NB4 (cell line): ENCODE data around the gene TBL2.

Experiments
- DNase-seq: peaks from one replicate; pipeline ENCODE4 v3.0.0; 2010; ENCODE audit warnings: low read depth
- H3K4me3 ChIP-seq: one replicate; pipeline ENCODE4 v1.5.1; 2011; ENCODE audit warnings: mild to moderate bottlenecking, low read depth, low read length, moderate library complexity
- MYC ChIP-seq: IDR thresholded peaks from 2 replicates; pipeline ENCODE4 v1.6.1; 2011; ENCODE audit warnings: low read depth, low read length
- POLR2A ChIP-seq: IDR thresholded peaks from 2 replicates; pipeline ENCODE4 v1.6.1; 2011; ENCODE audit warnings: mild to moderate bottlenecking; ENCODE audit not compliant: insufficient read length; ENCODE audit errors: extremely low read depth
- TF ChIP-seq, protein P1 (sequence below): IDR thresholded peaks from one replicate; pipeline ENCODE4 v1.5.1; 2012; ENCODE audit warnings: low read depth, low read length
- TF ChIP-seq, protein P2 (sequence below): IDR thresholded peaks from 2 replicates; pipeline ENCODE4 v1.6.1; 2011; ENCODE audit warnings: low read depth, low read length

The TBL2 gene

DNA sequence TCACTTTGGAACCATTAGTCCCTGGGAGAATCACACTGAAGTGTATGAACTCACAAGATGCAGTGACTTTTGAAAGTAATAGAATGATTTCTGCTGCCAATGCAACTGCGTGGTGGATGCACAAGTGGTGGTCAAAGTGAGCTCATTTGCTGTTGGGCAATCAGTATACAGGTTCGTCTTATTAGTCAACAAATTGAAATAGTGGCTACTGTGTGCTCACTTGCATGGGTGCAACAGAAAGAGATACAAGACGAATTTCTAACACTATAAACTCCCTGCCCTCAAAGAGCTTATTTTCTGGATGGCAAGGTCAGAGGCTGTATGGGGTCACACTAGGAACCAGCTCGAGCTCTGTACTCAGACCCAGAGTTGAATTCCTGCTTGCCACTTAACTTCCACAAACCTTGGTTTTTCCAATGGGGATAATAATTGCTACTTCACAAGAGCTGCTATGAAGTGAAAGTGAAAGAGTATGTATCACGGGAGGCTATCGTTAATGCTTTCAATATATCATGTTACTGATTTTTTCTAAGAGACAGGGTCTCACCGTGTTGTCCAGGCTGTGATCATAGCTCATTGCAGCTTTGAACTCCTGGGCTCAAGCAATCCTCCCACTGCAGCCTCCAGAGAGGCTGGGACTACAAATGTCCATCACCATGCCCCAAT is 12.6 kb downstream of the TBL2 start:
- TF ChIP-seq, protein P1, sequence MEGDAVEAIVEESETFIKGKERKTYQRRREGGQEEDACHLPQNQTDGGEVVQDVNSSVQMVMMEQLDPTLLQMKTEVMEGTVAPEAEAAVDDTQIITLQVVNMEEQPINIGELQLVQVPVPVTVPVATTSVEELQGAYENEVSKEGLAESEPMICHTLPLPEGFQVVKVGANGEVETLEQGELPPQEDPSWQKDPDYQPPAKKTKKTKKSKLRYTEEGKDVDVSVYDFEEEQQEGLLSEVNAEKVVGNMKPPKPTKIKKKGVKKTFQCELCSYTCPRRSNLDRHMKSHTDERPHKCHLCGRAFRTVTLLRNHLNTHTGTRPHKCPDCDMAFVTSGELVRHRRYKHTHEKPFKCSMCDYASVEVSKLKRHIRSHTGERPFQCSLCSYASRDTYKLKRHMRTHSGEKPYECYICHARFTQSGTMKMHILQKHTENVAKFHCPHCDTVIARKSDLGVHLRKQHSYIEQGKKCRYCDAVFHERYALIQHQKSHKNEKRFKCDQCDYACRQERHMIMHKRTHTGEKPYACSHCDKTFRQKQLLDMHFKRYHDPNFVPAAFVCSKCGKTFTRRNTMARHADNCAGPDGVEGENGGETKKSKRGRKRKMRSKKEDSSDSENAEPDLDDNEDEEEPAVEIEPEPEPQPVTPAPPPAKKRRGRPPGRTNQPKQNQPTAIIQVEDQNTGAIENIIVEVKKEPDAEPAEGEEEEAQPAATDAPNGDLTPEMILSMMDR: no peak
- no peak for TF ChIP-seq MYC
- no peak for TF ChIP-seq POLR2A
- TF ChIP-seq, protein P2, sequence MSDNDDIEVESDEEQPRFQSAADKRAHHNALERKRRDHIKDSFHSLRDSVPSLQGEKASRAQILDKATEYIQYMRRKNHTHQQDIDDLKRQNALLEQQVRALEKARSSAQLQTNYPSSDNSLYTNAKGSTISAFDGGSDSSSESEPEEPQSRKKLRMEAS: no peak
- peak; percentile 44 for DNase-seq
- H3K4me3 ChIP-seq: no peak overlapping the region

DNA sequence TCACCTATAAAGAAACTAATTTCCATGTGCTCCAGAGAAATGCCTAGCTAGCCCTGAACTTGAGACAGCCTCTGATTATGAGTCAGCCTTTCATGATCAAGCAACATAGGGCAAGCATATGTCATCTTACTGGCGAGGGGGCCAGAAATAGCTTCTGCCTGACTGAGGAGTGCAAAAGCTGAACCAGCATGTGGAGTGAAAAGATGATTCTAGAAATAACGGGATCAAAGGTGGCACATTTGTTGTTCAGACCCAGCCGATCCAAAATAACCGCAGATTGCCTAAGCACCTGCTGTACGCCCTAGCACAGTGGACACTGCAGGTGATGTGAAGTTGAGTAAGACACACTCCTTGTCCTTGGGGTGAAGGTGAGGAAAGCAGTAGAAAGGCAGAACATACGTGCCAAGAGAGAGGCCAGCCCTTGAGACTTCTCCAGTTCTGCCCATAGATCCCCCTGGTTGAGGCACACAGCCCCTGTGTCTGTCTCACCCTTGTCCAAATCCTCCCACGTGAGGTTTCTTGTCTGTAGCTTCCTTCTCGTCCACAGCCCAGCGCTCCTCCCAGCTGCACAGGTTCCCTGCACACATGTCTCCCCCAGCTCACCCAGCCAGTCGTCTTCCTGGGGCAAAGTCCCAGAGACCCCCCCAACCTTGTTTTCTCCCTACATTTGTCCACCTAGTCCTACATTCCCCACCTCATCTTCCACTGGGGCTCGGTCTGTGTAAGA is 18.1 kb downstream of the TBL2 start:
- no peak overlapping the region for H3K4me3 ChIP-seq
- TF ChIP-seq, protein P2: peak; percentile 73; the same call in 1 of the 2 replicates
- TF ChIP-seq, protein P1: no peak
- no peak for TF ChIP-seq POLR2A
- TF ChIP-seq MYC: peak; percentile 74
- DNase-seq: peak; percentile 79

DNA sequence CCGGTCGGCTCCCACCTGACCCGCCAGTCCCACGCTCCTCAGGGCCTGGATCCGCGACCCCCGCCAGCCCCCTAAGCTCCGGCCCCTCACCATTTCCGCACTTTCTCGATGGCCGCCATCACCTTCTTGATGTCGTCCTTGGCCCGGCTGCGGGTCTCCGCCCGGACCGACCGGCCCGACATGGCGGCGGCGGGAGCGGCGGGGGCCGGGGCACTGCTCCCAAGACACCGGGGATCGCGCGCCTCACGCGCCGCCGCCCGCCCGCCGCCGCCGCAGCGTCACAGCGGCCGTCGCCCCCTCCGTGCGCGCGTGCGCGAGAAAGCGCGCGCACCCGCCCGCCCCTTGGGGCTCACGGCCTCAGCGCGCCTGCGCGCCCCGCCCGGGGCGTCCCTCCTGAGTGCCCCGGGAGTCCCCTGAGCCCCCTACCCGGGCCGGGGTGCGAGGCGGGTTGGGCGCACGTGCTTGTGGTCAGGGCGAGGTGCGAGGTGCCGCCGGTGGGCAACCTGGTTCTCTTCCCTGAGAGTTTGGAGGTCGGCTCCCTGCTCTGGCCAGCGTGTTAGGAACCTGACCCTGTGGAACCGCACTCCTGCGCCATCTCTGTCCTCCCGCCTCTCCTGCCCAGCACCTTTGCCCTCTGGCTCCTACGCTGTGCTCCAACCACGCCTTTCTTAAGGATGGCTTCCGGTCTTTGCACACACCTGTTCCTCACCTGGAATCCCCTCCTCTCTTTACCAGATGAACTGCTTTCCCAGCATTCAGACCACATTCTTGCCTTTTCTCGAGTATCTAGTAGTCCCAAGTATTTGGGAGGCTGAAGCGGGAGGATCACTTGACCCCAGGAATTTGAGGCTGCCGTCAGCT is 20.8 kb downstream of the TBL2 start, which contains the start of gene BCL7B:
TSS of gene BCL7B (minus strand) at position 294 of the 861 bp plus-strand sequence. CDS start at position 182, 112 bp downstream.
- peak within 1 kb of the TSS; percentile 96 for H3K4me3 ChIP-seq

DNA sequence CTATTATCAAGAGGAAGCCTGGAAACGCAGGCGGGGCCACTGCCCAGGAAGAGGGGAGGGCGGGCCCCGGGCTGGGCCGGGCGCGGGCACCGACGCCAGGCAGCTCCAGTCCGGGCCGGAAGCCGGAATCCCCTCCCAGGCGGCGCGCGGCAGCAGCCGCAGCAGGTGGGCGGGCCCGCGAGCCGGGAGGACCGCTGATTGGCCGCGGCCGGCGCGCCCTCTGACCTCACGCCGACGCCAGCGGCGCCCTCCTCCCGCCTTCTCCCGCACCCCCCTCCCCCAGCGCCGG is 21.3 kb downstream of the TBL2 start:
- peak overlapping the region; percentile 96 for H3K4me3 ChIP-seq
- TF ChIP-seq, protein P1: no peak
- TF ChIP-seq POLR2A (no peak), MYC (peak; percentile 65)
- TF ChIP-seq, protein P2: peak; percentile 73
- DNase-seq: peak; percentile 98

More for the DNA sequence above, 20.8 kb downstream of the TBL2 start, which contains the start of gene BCL7B:
- peak; percentile 84 for DNase-seq
- TF ChIP-seq POLR2A (peak; percentile 81), MYC (peak; percentile 88)
- TF ChIP-seq, protein P1: no peak
- TF ChIP-seq, protein P2: peak; percentile 97

DNA sequence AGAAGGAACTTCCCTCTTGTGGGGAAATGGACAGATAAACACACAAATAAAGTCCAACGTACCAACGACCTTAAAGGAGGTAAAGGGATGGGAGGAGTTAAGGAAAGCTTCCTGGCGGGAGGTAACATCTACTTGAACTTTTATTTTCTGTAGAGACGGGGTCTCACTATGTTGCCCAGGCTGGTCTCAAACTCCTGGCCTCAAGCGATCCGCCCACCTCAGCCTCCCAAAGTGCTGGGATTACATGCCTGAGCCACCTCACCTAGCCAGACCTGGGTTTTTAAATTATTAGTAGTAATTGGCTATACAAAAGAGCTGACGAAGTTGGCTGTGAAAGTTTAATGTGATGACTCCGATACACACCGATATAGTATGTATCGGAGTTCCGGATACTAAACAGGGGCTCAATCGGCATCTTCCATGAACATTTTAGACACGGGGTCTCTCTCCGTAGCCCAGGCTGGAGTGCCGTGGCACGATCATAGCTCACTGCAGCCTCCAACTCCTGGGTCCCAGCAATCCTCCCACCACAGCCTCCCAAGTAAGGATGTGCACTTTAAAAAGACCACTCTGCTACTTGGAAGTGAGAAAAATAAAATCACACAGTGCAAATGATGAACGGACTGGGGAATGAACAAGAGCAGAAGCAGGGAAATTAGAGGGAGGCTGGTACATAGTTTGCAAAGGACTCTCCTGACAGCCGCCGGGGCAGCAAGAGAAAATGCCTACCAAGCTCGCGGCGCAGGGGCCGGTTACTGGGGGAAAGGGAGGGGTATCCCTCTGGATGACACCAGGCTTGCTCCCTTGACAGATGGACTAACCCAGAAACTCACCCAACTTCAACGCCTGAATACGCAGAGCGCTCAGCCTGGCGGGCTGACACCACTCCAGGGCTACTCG is 21.9 kb downstream of the TBL2 start:
- H3K4me3 ChIP-seq: peak overlapping the region; percentile 96
- no peak for DNase-seq
- no peak for TF ChIP-seq POLR2A
- TF ChIP-seq MYC: no peak
- TF ChIP-seq, protein P1: no peak
- TF ChIP-seq, protein P2: no peak
